ENCODE measurements around the gene KCNJ4.

Gene KCNJ4

GRCh38 chr22:38429499-38430068 is 25.4 kb downstream of the KCNJ4 start:
- no peak for DNase-seq

DNA sequence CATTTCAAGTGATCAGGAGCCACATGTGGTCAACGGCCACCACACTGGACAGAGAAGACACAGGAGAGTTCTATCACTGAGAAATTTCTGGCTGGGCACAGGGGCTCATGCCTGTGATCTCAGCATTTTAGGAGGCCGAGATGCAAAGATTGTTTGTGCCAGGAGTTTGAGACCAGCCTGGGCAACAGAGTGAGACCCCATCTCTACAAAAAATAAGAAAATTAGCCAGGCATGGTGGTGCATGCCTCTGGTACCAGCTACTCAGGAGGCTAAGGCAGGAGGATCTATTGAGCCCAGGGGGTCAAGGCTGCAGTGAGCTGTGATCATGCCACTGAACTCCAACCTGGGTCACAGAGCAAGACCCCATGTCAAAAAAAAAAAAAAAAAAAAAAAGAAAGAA is 26.3 kb downstream of the KCNJ4 start:
- no peak for DNase-seq

GRCh38 chr22:38427940-38428339 is 27.1 kb downstream of the KCNJ4 start:
- no peak for DNase-seq

GRCh38 chr22:38427465-38427864 is 27.5 kb downstream of the KCNJ4 start:
- no peak for DNase-seq

- DNase-seq, result no peak
Observed at GRCh38 chr22:38426628-38427027, 28.4 kb downstream of the KCNJ4 start.

DNA sequence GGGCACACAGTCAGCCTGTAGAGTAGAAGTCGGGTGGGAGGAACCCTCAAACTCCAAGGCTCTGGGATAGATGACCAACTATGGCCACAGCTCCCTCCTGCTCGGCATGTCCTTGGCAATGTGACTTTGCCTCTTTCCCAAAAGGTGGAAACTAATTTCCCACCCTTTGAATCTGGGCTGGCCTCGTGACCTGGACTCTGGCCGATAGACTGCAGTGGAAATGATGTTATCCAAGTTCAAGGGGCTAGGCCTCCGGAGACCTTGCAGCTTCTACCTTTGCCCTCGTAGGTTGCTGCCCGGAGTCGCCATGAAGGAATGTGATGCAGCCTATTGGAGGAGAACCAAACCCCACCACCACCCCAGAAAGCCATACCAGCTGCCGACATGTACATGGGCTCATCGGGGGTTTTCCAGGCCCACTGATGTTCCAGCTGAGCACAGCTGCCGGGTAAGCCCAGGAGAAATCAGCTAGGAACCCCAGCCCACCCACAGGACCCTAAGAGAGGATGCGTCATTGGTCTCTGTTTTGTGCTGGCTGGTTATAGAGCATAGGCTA is 30.4 kb downstream of the KCNJ4 start:
- DNase-seq, result no peak

GRCh38 chr22:38423512-38424503 is 31.2 kb downstream of the KCNJ4 start:
- no peak for DNase-seq

DNA sequence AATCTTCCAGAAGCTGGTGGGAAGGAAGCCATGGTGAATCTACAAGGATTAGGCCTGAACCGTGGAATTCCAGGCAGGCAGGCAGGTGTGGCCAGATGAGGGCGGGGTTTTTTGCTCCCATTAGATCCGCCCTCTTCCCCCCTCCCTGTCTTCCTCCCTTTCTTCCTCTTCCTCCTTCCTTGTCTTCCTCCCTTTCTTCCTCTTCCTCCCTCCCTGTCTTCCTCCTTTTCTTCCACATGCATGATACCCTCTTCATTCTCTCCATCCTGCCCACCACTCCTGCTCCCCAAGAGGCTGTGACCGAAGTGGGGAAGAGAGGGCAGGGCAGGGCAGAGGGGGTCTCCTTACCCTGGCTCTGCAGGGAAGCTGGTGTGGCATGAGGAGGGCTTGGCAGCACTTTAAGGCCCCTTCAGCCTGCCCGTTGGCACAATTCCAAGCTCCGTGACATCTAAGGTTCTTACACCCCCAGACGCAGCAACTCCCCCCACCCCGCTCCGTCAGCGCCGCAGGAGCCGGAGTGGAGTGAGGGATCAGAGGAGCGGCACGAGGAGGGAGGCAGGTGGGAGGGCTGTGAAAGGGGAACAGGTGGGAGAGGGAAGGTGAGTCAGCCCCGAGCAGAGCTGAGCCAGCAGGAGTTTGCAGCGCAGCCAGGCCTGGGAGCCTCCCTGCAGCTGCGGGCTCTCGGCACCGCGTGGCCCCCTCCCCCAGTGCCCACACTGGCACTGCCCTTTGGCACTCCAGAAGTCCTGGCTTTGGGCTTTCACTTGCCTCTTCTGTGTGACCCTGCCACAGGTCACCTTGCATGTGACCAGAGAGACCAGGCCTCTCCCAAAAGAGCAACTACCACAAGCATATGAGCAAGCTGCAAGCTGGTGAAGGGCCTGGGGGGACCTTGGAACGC is 32.1 kb downstream of the KCNJ4 start:
- DNase-seq, result no peak

DNA sequence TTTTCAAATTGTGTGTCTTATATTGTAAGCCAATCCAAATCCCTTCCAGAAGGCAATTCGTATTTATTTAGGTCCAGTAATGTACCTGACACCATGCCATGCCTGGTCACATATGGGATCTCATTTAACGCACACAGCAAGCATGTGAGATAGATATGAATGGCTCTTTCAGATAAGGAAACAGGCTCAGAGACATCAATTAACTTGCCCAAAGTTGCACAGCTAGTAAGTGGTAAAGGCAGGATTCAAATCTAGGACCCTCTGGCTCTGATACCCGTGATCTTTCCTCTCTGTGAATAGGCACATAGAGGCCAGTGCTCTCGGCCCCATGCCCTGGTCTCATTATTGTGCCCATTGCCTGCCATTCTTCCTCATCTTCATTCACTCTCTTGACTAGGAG is 34.3 kb downstream of the KCNJ4 start:
- no peak for DNase-seq

DNA sequence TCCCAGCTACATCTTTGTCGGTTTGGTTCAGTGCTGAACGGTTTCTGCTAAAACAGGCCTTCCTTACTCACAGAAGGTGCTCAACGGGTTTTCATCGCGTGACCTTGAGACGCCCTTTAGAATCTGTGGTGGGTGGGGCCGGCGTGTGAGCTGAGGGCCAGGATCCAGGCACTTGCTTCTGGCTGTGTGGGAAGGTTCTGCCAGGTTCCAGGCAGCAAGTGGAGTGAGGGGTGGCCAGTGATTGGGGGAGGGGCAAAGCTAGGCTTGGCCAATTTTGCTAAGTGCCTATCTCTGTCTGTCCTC is 35.2 kb downstream of the KCNJ4 start:
- DNase-seq, result no peak

DNA sequence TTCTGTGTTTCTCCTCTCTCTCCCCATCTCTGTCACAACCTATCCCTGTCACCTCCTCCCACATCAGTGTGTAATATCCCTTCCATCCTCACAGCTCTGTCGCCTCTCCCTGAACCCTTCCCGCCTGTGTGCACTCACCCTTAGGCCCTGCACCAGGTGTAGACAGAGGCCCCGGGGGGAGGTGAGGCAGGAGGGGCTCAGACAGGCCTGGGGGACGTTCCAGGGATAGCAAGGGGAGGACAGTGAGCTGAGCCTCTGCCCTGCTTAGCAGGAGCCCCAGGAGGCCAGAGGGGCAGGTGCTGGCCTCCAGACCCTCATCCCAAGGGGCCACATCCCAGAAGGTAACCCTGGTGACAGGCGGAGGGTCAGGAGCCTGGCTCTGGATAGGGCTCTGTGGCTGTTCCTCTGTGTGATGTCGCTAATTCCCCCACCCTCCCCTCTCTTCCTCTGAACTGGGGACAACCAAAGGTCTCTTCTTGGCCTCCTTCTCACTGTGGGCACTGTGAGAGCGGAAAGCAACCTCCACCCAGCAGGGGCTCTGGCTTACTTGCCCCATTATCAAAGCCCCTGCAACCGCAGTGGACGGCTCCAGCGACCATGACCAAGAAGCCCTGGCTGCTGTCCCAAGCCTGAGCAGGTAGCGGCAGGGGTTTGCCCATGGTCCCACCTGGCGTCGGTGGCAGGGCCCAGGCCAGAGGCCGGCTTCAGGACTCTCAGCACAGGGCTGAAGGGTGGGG is 35.7 kb downstream of the KCNJ4 start:
- DNase-seq, result no peak

- peak; percentile 0 for DNase-seq
Observed at GRCh38 chr22:38418589-38418988, 36.4 kb downstream of the KCNJ4 start.

GRCh38 chr22:38417252-38418060 is 37.5 kb downstream of the KCNJ4 start:
- peak; percentile 11 for DNase-seq

- peak; percentile 1 for DNase-seq
Observed at GRCh38 chr22:38416621-38417251, 38.3 kb downstream of the KCNJ4 start.

GRCh38 chr22:38415561-38416321 is 39.3 kb downstream of the KCNJ4 start:
- peak; percentile 14 for DNase-seq

DNA sequence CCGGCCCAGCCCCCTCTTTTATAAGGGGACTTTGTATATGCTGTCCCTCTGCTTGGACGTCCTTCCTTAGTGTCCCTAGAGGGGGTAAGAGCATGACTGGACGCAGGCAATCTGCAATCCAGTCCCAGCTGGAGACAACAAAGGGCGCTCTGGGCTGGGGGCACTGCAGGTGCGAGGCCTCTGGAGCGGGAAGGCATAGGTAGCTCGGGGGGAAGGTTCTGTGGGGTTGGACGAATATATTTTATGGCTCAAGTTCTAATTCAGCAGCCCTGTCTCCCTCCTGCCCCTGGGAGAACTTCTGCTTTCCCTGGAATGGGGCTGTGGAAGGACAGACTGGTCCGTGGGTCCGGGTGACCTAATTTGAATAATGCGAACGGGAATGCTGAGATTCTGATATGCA is 40.0 kb downstream of the KCNJ4 start:
- peak; percentile 5 for DNase-seq

DNA sequence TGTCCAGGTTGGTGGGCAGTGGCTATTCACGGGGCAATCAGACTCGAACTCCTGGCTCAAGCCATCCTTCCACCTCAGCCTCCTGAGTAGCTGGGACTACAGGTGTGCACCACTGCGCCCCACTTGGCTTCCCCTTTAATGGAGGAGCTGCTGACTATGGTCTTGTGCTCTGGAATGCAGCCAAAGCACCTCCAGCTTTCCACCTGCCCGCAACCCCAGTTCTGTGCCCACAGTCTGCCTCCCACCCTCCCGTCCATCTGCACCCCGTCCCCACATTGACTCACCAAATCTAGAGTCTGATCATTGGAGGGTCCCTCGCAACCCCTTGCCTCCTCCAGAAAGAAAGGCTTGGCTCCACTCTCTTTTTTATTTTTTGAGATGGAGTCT is 41.0 kb downstream of the KCNJ4 start:
- peak; percentile 12 for DNase-seq

- DNase-seq, result peak; percentile 8
Observed at GRCh38 chr22:38413085-38414008, 41.7 kb downstream of the KCNJ4 start.

- peak; percentile 18 for DNase-seq
Observed at GRCh38 chr22:38412435-38413084, 42.4 kb downstream of the KCNJ4 start.
